HepG2 (cell line): ENCODE data around the gene BBIP1. TPM values are rescaled to one million over a fixed set of nuclear protein-coding genes. Genes with fewer than 3 reads are reported as not detected.

Experiments
- ATAC-seq: fragments of 200-7000 bp; cut with Tn5 transposase; 3 replicates; pipeline ENCODE4 v1.9.1; 2020; ENCODE audit warnings: mild to moderate bottlenecking, moderate library complexity
- BruUV-seq: library from RNA; stranded (reverse); fragments of 400-500 nt; replicated peaks from 2 replicates; lab custom pipeline; 2021; lab: Mats Ljungman, UMichigan
- CTCF ChIA-PET: fragments of 300-600 bp; formaldehyde crosslinking; extraction: SDS; loops from one replicate; lab custom pipeline; 2021; ENCODE audit warnings: low total read pairs, inconsistent platforms, low intra/inter-chr PET ratio; lab: Yijun Ruan, JAX
- POLR2A ChIA-PET: fragments of 350-600 bp; sonication (Branson Sonifier 250); formaldehyde crosslinking; loops from one replicate; lab custom pipeline; 2020; ENCODE audit warnings: antibody characterized with exemption, inconsistent platforms; lab: Yijun Ruan, JAX
- DNase-seq: peaks from one replicate; pipeline ENCODE4 v3.0.0-alpha.2; 2015; ENCODE audit warnings: low spot score
- FAIRE-seq: peaks from 3 replicates; lab custom pipeline; 2011; peaks lifted over from hg19 to GRCh38; lab: Jason Lieb, UNC
- H2AFZ ChIP-seq: one replicate; pipeline ENCODE4 v1.6.1; 2011; ENCODE audit warnings: low read length, inconsistent platforms
- H3K27ac ChIP-seq: fragments of 300-600 bp; 3 replicates; pipeline ENCODE4 v1.8.0; 2011; ENCODE audit warnings: mixed run types, mild to moderate bottlenecking, mixed read lengths, low read length, inconsistent platforms; ENCODE audit not compliant: insufficient read depth; ENCODE audit errors: extremely low read length
- H3K27me3 ChIP-seq, 2 experiments: fragments of 200-600 bp in 1 of 2; 2 replicates in 1 of 2; 3 replicates in 1 of 2; pipeline versions ENCODE4 v1.6.0 to v1.8.0; 2011; ENCODE audit warnings: low read length in 2 of 2, mild to moderate bottlenecking in 2 of 2, moderate library complexity in 2 of 2, inconsistent platforms in 1 of 2; ENCODE audit not compliant: insufficient read depth in 2 of 2, control insufficient read depth in 1 of 2
- H3K36me3 ChIP-seq, 2 experiments: fragments of 200-600 bp in 1 of 2; replicated peaks in 1 of 2; 2 replicates in 1 of 2; 3 replicates in 1 of 2; pipeline versions ENCODE4 v1.5.1 to v1.8.0; 2011; ENCODE audit warnings: low read length in 2 of 2, inconsistent platforms in 1 of 2; ENCODE audit not compliant: insufficient read depth in 2 of 2, control insufficient read depth in 1 of 2
- H3K4me1 ChIP-seq: 2 replicates; pipeline ENCODE4 v1.5.1; 2012; ENCODE audit warnings: low read length, inconsistent platforms; ENCODE audit not compliant: insufficient read depth
- H3K4me2 ChIP-seq: 2 replicates; pipeline ENCODE4 v1.6.0; 2011; ENCODE audit warnings: low read depth, low read length, inconsistent platforms
- H3K4me3 ChIP-seq, 3 experiments: fragments of 200-600 bp in 1 of 3; sonication (generic), shearing (Covaris generic) in 1 of 3; replicated peaks in 1 of 3; 2 replicates each; pipeline ENCODE4 v1.5.1; 2011 to 2016; ENCODE audit warnings: low read length in 3 of 3, inconsistent platforms in 2 of 3, low read depth in 2 of 3, mild to moderate bottlenecking in 2 of 3, control low read depth in 1 of 3, mixed read lengths in 1 of 3; ENCODE audit not compliant: insufficient read depth in 1 of 3
- H3K79me2 ChIP-seq: one replicate; pipeline ENCODE4 v1.6.1; 2011; ENCODE audit warnings: low read length, inconsistent platforms; ENCODE audit not compliant: insufficient read depth
- H3K9ac ChIP-seq: 2 replicates; pipeline ENCODE4 v1.6.0; 2011; ENCODE audit warnings: mild to moderate bottlenecking, low read depth, low read length, inconsistent platforms; ENCODE audit not compliant: insufficient read depth
- H3K9me3 ChIP-seq: 2 replicates; pipeline ENCODE4 v1.5.1; 2012; ENCODE audit warnings: mild to moderate bottlenecking, low read length
- H4K20me1 ChIP-seq: 2 replicates; pipeline ENCODE4 v1.6.0; 2011; ENCODE audit warnings: inconsistent platforms, mild to moderate bottlenecking, low read length, moderate library complexity; ENCODE audit not compliant: insufficient read depth
- ARHGAP35 ChIP-seq: sonication (generic); formaldehyde crosslinking; IDR thresholded peaks from 2 replicates; pipeline ENCODE4 v1.9.0; 2022; ENCODE audit warnings: mild to moderate bottlenecking, inconsistent platforms, moderate library complexity, missing genetic modification reagents, borderline replicate concordance
- LRRFIP1 ChIP-seq: sonication (generic); formaldehyde crosslinking; conservative IDR thresholded peaks from 2 replicates; pipeline ENCODE4 v1.4.0; 2020; ENCODE audit warnings: missing genetic modification reagents
- TEAD2 ChIP-seq: sonication (generic); formaldehyde crosslinking; IDR thresholded peaks from 2 replicates; pipeline ENCODE4 v1.9.0; 2021; ENCODE audit warnings: missing genetic modification reagents
- ZFP36L1 ChIP-seq: sonication (generic); formaldehyde crosslinking; IDR thresholded peaks from 2 replicates; pipeline ENCODE4 v1.8.0; 2022; ENCODE audit warnings: mild to moderate bottlenecking, missing genetic modification reagents, moderate library complexity
- ZNF317 ChIP-seq: sonication (generic); formaldehyde crosslinking; IDR thresholded peaks from 2 replicates; pipeline ENCODE4 v1.5.0; 2020; ENCODE audit warnings: mild to moderate bottlenecking, missing genetic modification reagents
- ZNF646 ChIP-seq: sonication (generic); formaldehyde crosslinking; IDR thresholded peaks from 2 replicates; pipeline ENCODE4 v1.9.0; 2021; ENCODE audit warnings: mild to moderate bottlenecking, missing genetic modification reagents
- WGBS: methylation state at CpG from one replicate; pipeline ENCODE4 v1.1.6; 2017; ENCODE audit warnings: low lambda C conversion rate; 5-methylcytosine and 5-hydroxymethylcytosine counted together
- in situ Hi-C: cut with HindIII; loops from 2 replicates; pipeline ENCODE4 v1.10.0; 2017; ENCODE audit warnings: low pct_unique_long_range_greater_than_20kb; ENCODE audit not compliant: extremely low pct_ligation_motif_present
- intact Hi-C: fragments of 100-400 bp; cut with micrococcal nuclease; formaldehyde crosslinking; loops from one replicate; pipeline ENCODE4 v1.10.0; 2022; ENCODE audit not compliant: unreplicated experiment
- polyA plus RNA-seq, 8 experiments: library from polyadenylated mRNA; depleted of rRNA in 3 of 8; stranded (reverse) in 7 of 8; unstranded in 1 of 8; fragments of >200 nt; fragmentation: Illumina TruSeq in 4 of 8; extraction: Trizol in 4 of 8; gene quantifications; 2 replicates each; pipeline versions ENCODE4 v1.2.1 to v1.2.3, GENCODE V29; 2011 to 2016; ENCODE audit warnings: low read depth in 4 of 8, missing spikeins in 1 of 8, mixed read lengths in 1 of 8; ENCODE audit not compliant: insufficient read depth in 1 of 8
- total RNA-seq, 5 experiments: library from RNA; depleted of rRNA; stranded (reverse); fragments of >200 nt; fragmentation: Illumina TruSeq; extraction: Trizol; gene quantifications; 2 replicates each; pipeline ENCODE4 v1.2.3, GENCODE V29; 2016; ENCODE audit warnings: low read depth in 1 of 5
- TF ChIP-seq, protein P1 (sequence below): sonication (generic); formaldehyde crosslinking; IDR thresholded peaks from 2 replicates; pipeline ENCODE4 v1.4.0; 2020; ENCODE audit warnings: mild to moderate bottlenecking, missing genetic modification reagents, borderline replicate concordance

Gene BBIP1
- total and polyA plus RNA-seq, 2 of the 13 experiments (the other 11 are each of a cell fraction or from before 2014, with no cell fraction given) = 18.3 to 24.1 TPM

DNA sequence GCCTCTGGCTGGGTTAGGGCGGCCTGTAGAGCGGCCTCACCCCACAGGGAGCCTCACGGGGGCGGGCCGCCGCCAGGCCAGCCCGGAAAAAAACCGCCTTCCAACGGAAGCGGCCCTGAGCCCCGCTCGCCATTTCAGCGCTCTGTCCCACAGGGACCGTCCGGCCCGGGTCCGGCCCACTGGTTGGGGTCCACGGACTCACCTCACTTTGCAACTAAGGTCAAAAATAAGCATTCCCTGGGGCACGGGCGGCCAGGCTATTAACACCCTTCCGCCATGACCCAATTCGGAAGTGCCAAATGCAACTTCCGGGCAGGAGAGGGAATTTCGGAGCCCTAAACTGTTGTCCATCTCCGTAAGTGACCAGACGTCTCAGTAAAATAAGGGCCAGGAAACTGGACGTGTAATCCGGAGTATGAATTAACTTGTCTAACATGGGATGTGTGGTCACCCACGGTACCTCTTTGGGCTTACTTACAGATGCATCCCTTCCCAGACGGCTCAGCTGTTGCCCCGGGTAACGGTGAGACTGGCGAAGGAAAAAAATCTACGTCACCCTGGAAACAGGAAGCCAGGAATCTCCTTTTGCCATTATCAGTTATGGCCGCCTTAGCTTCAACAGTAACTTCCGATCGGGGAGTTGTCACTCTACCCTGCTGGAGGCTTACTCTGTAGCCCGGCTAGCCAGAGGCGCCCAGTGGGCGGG is at the start of gene BBIP1 (continued):
- TF ChIP-seq, protein P1, sequence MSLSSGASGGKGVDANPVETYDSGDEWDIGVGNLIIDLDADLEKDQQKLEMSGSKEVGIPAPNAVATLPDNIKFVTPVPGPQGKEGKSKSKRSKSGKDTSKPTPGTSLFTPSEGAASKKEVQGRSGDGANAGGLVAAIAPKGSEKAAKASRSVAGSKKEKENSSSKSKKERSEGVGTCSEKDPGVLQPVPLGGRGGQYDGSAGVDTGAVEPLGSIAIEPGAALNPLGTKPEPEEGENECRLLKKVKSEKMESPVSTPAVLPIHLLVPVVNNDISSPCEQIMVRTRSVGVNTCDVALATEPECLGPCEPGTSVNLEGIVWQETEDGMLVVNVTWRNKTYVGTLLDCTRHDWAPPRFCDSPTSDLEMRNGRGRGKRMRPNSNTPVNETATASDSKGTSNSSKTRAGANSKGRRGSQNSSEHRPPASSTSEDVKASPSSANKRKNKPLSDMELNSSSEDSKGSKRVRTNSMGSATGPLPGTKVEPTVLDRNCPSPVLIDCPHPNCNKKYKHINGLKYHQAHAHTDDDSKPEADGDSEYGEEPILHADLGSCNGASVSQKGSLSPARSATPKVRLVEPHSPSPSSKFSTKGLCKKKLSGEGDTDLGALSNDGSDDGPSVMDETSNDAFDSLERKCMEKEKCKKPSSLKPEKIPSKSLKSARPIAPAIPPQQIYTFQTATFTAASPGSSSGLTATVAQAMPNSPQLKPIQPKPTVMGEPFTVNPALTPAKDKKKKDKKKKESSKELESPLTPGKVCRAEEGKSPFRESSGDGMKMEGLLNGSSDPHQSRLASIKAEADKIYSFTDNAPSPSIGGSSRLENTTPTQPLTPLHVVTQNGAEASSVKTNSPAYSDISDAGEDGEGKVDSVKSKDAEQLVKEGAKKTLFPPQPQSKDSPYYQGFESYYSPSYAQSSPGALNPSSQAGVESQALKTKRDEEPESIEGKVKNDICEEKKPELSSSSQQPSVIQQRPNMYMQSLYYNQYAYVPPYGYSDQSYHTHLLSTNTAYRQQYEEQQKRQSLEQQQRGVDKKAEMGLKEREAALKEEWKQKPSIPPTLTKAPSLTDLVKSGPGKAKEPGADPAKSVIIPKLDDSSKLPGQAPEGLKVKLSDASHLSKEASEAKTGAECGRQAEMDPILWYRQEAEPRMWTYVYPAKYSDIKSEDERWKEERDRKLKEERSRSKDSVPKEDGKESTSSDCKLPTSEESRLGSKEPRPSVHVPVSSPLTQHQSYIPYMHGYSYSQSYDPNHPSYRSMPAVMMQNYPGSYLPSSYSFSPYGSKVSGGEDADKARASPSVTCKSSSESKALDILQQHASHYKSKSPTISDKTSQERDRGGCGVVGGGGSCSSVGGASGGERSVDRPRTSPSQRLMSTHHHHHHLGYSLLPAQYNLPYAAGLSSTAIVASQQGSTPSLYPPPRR (CRISPR knock-in tag) = no peak
- TF ChIP-seq, all 625 proteins: peak for 252

DNA sequence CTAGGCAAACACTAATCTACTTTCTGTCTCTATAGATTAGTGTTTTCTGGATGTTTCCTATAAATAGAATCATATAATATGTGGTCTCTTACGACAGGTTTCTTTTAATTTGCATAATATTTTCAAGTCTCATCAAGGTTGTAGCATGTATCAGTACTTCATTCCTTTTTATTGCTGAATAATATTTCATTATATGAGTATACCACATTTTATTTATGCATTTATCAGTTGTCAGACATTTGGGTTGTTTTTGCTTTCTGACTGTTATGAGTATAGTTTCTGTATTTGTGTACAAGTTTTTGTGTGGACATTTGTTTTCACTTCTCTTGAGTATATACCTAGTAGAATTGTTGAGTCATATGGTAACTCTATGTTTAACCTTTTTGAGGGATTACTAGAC is 48.7 kb upstream of the BBIP1 start:
- Histone ChIP-seq H3K9ac (no peak overlapping the region), H3K4me3 (no peak overlapping the region), H4K20me1 (no peaks in the 10 kb centered on the region; the same call in 1 of the 2 replicates), H3K9me3 (no peaks in the 10 kb centered on the region), H3K4me1 (peaks cover 14% of the 10 kb centered on the region), H3K27me3 (no peaks in the 10 kb centered on the region), H3K27ac (no peak overlapping the region), H3K79me2 (peaks cover 10% of the 10 kb centered on the region), H2AFZ (no peak overlapping the region), H3K4me2 (no peak overlapping the region), H3K36me3 (peaks cover 1 to 5% of the 10 kb centered on the region in 2 experiments; a peak in 3 of 5 replicates)
- in situ Hi-C loops = no loop called here
- POLR2A ChIA-PET = no interaction called here
- ATAC-seq = no peak
- CTCF ChIA-PET = no interaction called here
- intact Hi-C loops = no loop called here
- WGBS = 2% methylated on average over 1 of the region's 1 CpG
- no peak for FAIRE-seq
- DNase-seq = no peak
- BruUV-seq = no TSS peak
- TF ChIP-seq ZFP36L1 (CRISPR knock-in tag) (no peak), ARHGAP35 (CRISPR knock-in tag) (no peak), TEAD2 (CRISPR knock-in tag) (no peak), ZNF646 (no peak), ZNF317 (no peak), LRRFIP1 (no peak)
